GM23248 (cell line): ENCODE measurements around the gene ERGIC1. TPM values are rescaled to one million over a fixed set of nuclear protein-coding genes. Genes with fewer than 3 reads are reported as not detected.

ENCODE experiments used
- DNase-seq: peaks from one replicate; pipeline ENCODE4 v3.0.0-alpha.2; 2015
- H2AFZ ChIP-seq: fragments of 200-600 bp; sonication (generic); 2 replicates; pipeline ENCODE4 v1.6.1; 2016; ENCODE audit warnings: antibody characterized with exemption
- H3F3A ChIP-seq: fragments of 200-600 bp; sonication (generic); 2 replicates; pipeline ENCODE4 v1.6.1; 2016; ENCODE audit warnings: mild to moderate bottlenecking, antibody characterized with exemption, mixed run types; ENCODE audit not compliant: insufficient read depth
- H3K27ac ChIP-seq: fragments of 200-600 bp; sonication (generic); 2 replicates; pipeline ENCODE4 v1.5.1; 2016; ENCODE audit warnings: mild to moderate bottlenecking
- H3K27me3 ChIP-seq: fragments of 200-600 bp; sonication (generic); replicated peaks from 2 replicates; pipeline ENCODE4 v1.6.1; 2016; ENCODE audit warnings: mild to moderate bottlenecking; ENCODE audit not compliant: insufficient read depth
- H3K36me3 ChIP-seq: fragments of 200-600 bp; sonication (generic); 2 replicates; pipeline ENCODE4 v1.6.1; 2016; ENCODE audit warnings: low read depth, mild to moderate bottlenecking
- H3K4me1 ChIP-seq: fragments of 200-600 bp; sonication (generic); 2 replicates; pipeline ENCODE4 v1.6.1; 2016; ENCODE audit warnings: mild to moderate bottlenecking; ENCODE audit not compliant: insufficient read depth
- H3K4me2 ChIP-seq: fragments of 200-600 bp; sonication (generic); one replicate; pipeline ENCODE4 v1.6.1; 2016; ENCODE audit warnings: mild to moderate bottlenecking; ENCODE audit not compliant: unreplicated experiment
- H3K4me3 ChIP-seq: fragments of 200-600 bp; sonication (generic); 2 replicates; pipeline ENCODE4 v1.5.1; 2016; ENCODE audit warnings: mild to moderate bottlenecking
- H3K79me2 ChIP-seq: fragments of 200-600 bp; sonication (generic); 2 replicates; pipeline ENCODE4 v1.6.1; 2016; ENCODE audit warnings: mild to moderate bottlenecking; ENCODE audit not compliant: insufficient read depth
- H3K9ac ChIP-seq: fragments of 200-600 bp; sonication (generic); 2 replicates; pipeline ENCODE4 v1.6.1; 2016; ENCODE audit warnings: mild to moderate bottlenecking
- H3K9me2 ChIP-seq: fragments of 200-600 bp; sonication (generic); 2 replicates; pipeline ENCODE4 v1.6.1; 2016; ENCODE audit warnings: mixed run types, mild to moderate bottlenecking, moderate library complexity; ENCODE audit not compliant: insufficient read depth
- H3K9me3 ChIP-seq: fragments of 200-600 bp; sonication (generic); one replicate; pipeline ENCODE4 v1.6.1; 2017; ENCODE audit warnings: low read depth
- H4K20me1 ChIP-seq: fragments of 200-600 bp; sonication (generic); 2 replicates; pipeline ENCODE4 v1.6.0; 2016; ENCODE audit not compliant: insufficient read depth
- EZH2 ChIP-seq: fragments of 200-600 bp; sonication (generic); IDR thresholded peaks from 2 replicates; pipeline ENCODE4 v1.6.1; 2018; ENCODE audit warnings: antibody characterized with exemption, mild to moderate bottlenecking; ENCODE audit not compliant: insufficient read depth, poor library complexity, severe bottlenecking
- EZH2phosphoT487 ChIP-seq: fragments of 200-600 bp; sonication (generic); IDR thresholded peaks from 2 replicates; pipeline ENCODE4 v1.6.1; 2018; ENCODE audit warnings: antibody characterized with exemption, moderate library complexity, mild to moderate bottlenecking, low read depth; ENCODE audit not compliant: insufficient read depth
- WGBS, 2 experiments: methylation state at CpG; one replicate each; pipeline ENCODE4 v1.1.6; 2015 to 2017; ENCODE audit warnings: low lambda C conversion rate in 2 of 2, low coverage in 1 of 2; ENCODE audit errors: missing lambda C conversion rate in 2 of 2; 5-methylcytosine and 5-hydroxymethylcytosine counted together
- in situ Hi-C: fragments of 300-500 bp; cut with MboI; formaldehyde crosslinking; loops from 2 replicates; pipeline ENCODE4 v1.15.0; 2020
- polyA plus RNA-seq: library from polyadenylated mRNA; unstranded; fragments of >200 nt; fragmentation: Nextera tagmentation; extraction: Ambion mirVana; gene quantifications from 2 replicates; pipeline ENCODE4 v1.2.1, GENCODE V29; 2016
- total RNA-seq: library from RNA; depleted of rRNA; stranded (reverse); fragments of >200 nt; shearing (Covaris generic); gene quantifications from 2 replicates; pipeline ENCODE4 v1.2.3, GENCODE V29; 2014

ERGIC1 gene
- total and polyA plus RNA-seq, 2 experiments from 2014 or later: 66.4 to 235 TPM

- no peak for DNase-seq
- Histone ChIP-seq H3K4me1 (peaks cover 57% of the 10 kb centered on the region), H3K27ac (peak overlapping the region; percentile 99), H3K4me3 (no peak overlapping the region), H3K9ac (peak overlapping the region; percentile 84; the same call in 1 of the 2 replicates), H3K79me2 (peaks cover 77% of the 10 kb centered on the region), H3F3A (peaks cover 53% of the 10 kb centered on the region), H3K9me2 (no peaks in the 10 kb centered on the region), H4K20me1 (no peaks in the 10 kb centered on the region), H3K27me3 (no peaks in the 10 kb centered on the region), H3K9me3 (no peaks in the 10 kb centered on the region), H3K36me3 (no peaks in the 10 kb centered on the region), H3K4me2 (peak overlapping the region; percentile 43), H2AFZ (no peak overlapping the region)
- TF ChIP-seq EZH2phosphoT487 (no peak), EZH2 (no peak)
- WGBS, 2 experiments: 46 to 54% methylated on average over 8 to 9 of the region's 9 CpGs
- in situ Hi-C loops: no loop called here
Observed at GRCh38 chr5:172866802-172867748, 33.0 kb downstream of the ERGIC1 start.

- no peaks in the 10 kb centered on the region for H4K20me1 ChIP-seq
- H3K27me3 ChIP-seq: no peaks in the 10 kb centered on the region
- in situ Hi-C loops: no loop called here
- peak overlapping the region; percentile 84 for H3K9ac ChIP-seq
- H3K79me2 ChIP-seq: peaks cover 79% of the 10 kb centered on the region
- peaks cover 59% of the 10 kb centered on the region for H3K4me1 ChIP-seq
- H3K9me2 ChIP-seq: no peaks in the 10 kb centered on the region
- peak overlapping the region; percentile 5 for H3K4me3 ChIP-seq
- peak; percentile 38 for DNase-seq
- WGBS, 2 experiments: 48 to 50% methylated on average over 11 of the region's 11 CpGs
- H2AFZ ChIP-seq: no peak overlapping the region
- no peaks in the 10 kb centered on the region for H3K9me3 ChIP-seq
- H3K36me3 ChIP-seq: no peaks in the 10 kb centered on the region
- peaks cover 52% of the 10 kb centered on the region for H3F3A ChIP-seq
- H3K27ac ChIP-seq: peak overlapping the region; percentile 99
- H3K4me2 ChIP-seq: peak overlapping the region; percentile 43
- no peak for TF ChIP-seq EZH2phosphoT487
- no peak for TF ChIP-seq EZH2
Observed at GRCh38 chr5:172867761-172868435, 33.8 kb downstream of the ERGIC1 start.

GRCh38 chr5:172868436-172868923, 34.4 kb downstream of the ERGIC1 start:
- peak overlapping the region; percentile 84 for H3K9ac ChIP-seq
- H3K9me3 ChIP-seq: no peaks in the 10 kb centered on the region
- 3 to 10% methylated on average over 9 of the region's 9 CpGs for WGBS, 2 experiments
- H2AFZ ChIP-seq: no peak overlapping the region
- H4K20me1 ChIP-seq: no peaks in the 10 kb centered on the region
- peaks cover 51% of the 10 kb centered on the region for H3F3A ChIP-seq
- TF ChIP-seq EZH2: no peak
- peak; percentile 59 for DNase-seq
- peak overlapping the region; percentile 5 for H3K4me3 ChIP-seq
- H3K79me2 ChIP-seq: peaks cover 79% of the 10 kb centered on the region
- no peaks in the 10 kb centered on the region for H3K27me3 ChIP-seq
- no peaks in the 10 kb centered on the region for H3K9me2 ChIP-seq
- in situ Hi-C loops: no loop called here
- peaks cover 65% of the 10 kb centered on the region for H3K4me1 ChIP-seq
- peak overlapping the region; percentile 99 for H3K27ac ChIP-seq
- no peaks in the 10 kb centered on the region for H3K36me3 ChIP-seq
- peak overlapping the region; percentile 43 for H3K4me2 ChIP-seq

- peaks cover 67% of the 10 kb centered on the region for H3K4me1 ChIP-seq
- in situ Hi-C loops: no loop called here
- TF ChIP-seq EZH2phosphoT487: 0 out of 2 replicates have a peak, but pooled peaks have one; percentile 22
- TF ChIP-seq EZH2: no peak
- no peaks in the 10 kb centered on the region for H4K20me1 ChIP-seq
- H2AFZ ChIP-seq: no peak overlapping the region
- H3F3A ChIP-seq: peaks cover 51% of the 10 kb centered on the region
- H3K9me2 ChIP-seq: no peaks in the 10 kb centered on the region
- peak; percentile 97 for DNase-seq
- H3K27me3 ChIP-seq: no peaks in the 10 kb centered on the region
- peak overlapping the region; percentile 43 for H3K4me2 ChIP-seq
- H3K9me3 ChIP-seq: no peaks in the 10 kb centered on the region
- 2% methylated on average over 10 of the region's 10 CpGs for WGBS, 2 experiments
- peak overlapping the region; percentile 5 for H3K4me3 ChIP-seq
- H3K79me2 ChIP-seq: peaks cover 79% of the 10 kb centered on the region
- peak overlapping the region; percentile 84 for H3K9ac ChIP-seq
- peak overlapping the region; percentile 99 for H3K27ac ChIP-seq
- H3K36me3 ChIP-seq: no peaks in the 10 kb centered on the region
Observed at GRCh38 chr5:172868924-172869591, 35.0 kb downstream of the ERGIC1 start.
